OCI-LY7 (cell line): Measurements from ENCODE around the gene MYO9B. TPM values are rescaled to one million over a fixed set of nuclear protein-coding genes. Genes with fewer than 3 reads are reported as not detected.
A peak's percentile ranks its signal among the peaks of the same experiment; 100 is the strongest.

Experiments used
- BruUV-seq: library from RNA; stranded (reverse); fragments of 400-500 nt; replicated peaks from 2 replicates; lab custom pipeline; 2021; lab: Mats Ljungman, UMichigan
- CTCF ChIA-PET: fragments of 300-600 bp; sonication (Branson Sonifier 250); formaldehyde crosslinking; loops from one replicate; lab custom pipeline; 2022; ENCODE audit warnings: antibody characterized with exemption; ENCODE audit not compliant: unreplicated experiment; lab: Charles Lee
- POLR2A ChIA-PET: fragments of 300-600 bp; sonication (Branson Sonifier 250); formaldehyde crosslinking; loops from one replicate; lab custom pipeline; 2022; ENCODE audit warnings: antibody characterized with exemption; lab: Charles Lee
- DNase-seq: peaks from one replicate; pipeline ENCODE4 v3.0.0-alpha.2; 2015; ENCODE audit warnings: low spot score
- H2AFZ ChIP-seq: fragments of 200-600 bp; sonication (generic), shearing (Covaris generic); 2 replicates; pipeline ENCODE4 v1.6.1; 2014; ENCODE audit warnings: mild to moderate bottlenecking, antibody characterized with exemption, low read length, moderate library complexity
- H3K27ac ChIP-seq: fragments of 200-600 bp; sonication (generic); 2 replicates; pipeline ENCODE4 v1.5.1; 2014; ENCODE audit warnings: mixed run types, low read depth, mild to moderate bottlenecking, moderate library complexity, low read length, inconsistent platforms; ENCODE audit not compliant: poor library complexity, severe bottlenecking
- H3K36me3 ChIP-seq: fragments of 200-600 bp; sonication (generic); 2 replicates; pipeline ENCODE4 v1.6.1; 2014; ENCODE audit warnings: mild to moderate bottlenecking, antibody characterized with exemption, low read length, moderate library complexity, mixed read lengths; ENCODE audit not compliant: insufficient read depth
- H3K4me1 ChIP-seq: fragments of 200-600 bp; sonication (generic); 2 replicates; pipeline ENCODE4 v1.5.1; 2014; ENCODE audit warnings: mild to moderate bottlenecking, low read length; ENCODE audit not compliant: insufficient read depth, poor library complexity, severe bottlenecking
- H3K4me2 ChIP-seq: fragments of 200-600 bp; sonication (generic); 2 replicates; pipeline ENCODE4 v1.6.1; 2014; ENCODE audit warnings: mild to moderate bottlenecking, low read length
- H3K4me3 ChIP-seq: fragments of 200-600 bp; sonication (generic); 2 replicates; pipeline ENCODE4 v1.5.1; 2014; ENCODE audit warnings: mild to moderate bottlenecking, low read depth, low read length; ENCODE audit not compliant: poor library complexity, severe bottlenecking
- H3K79me2 ChIP-seq: fragments of 200-600 bp; sonication (generic); 2 replicates; pipeline ENCODE4 v1.6.1; 2016; ENCODE audit warnings: low read depth, mild to moderate bottlenecking, low read length, moderate library complexity, mixed read lengths; ENCODE audit not compliant: insufficient read depth
- H3K9me2 ChIP-seq: fragments of 200-600 bp; sonication (generic); 2 replicates; pipeline ENCODE4 v1.6.1; 2016; ENCODE audit warnings: mild to moderate bottlenecking, low read length, mixed read lengths; ENCODE audit not compliant: insufficient read depth
- H3K9me3 ChIP-seq: fragments of 200-600 bp; sonication (generic); 2 replicates; pipeline ENCODE4 v1.6.1; 2014; ENCODE audit warnings: mild to moderate bottlenecking, mixed run types, low read length, mixed read lengths
- H4K20me1 ChIP-seq: fragments of 200-600 bp; sonication (generic); 2 replicates; pipeline ENCODE4 v1.6.1; 2014; ENCODE audit warnings: mild to moderate bottlenecking, antibody characterized with exemption, low read length, moderate library complexity, mixed read lengths; ENCODE audit not compliant: insufficient read depth
- EZH2phosphoT487 ChIP-seq: fragments of 200-600 bp; sonication (generic); IDR thresholded peaks from 2 replicates; pipeline ENCODE4 v1.6.1; 2018; ENCODE audit warnings: low read depth, borderline replicate concordance, mild to moderate bottlenecking, mixed run types, antibody characterized with exemption, low read length, moderate library complexity, mixed read lengths
- intact Hi-C: fragments of 100-400 bp; cut with micrococcal nuclease; formaldehyde crosslinking; loops from one replicate; pipeline ENCODE4 v1.10.0; 2022; ENCODE audit not compliant: unreplicated experiment
- total RNA-seq, 2 experiments: library from RNA; depleted of rRNA in 1 of 2; stranded (reverse); fragments of >200 nt in 1 of 2; shearing (Covaris generic) in 1 of 2; gene quantifications; 2 replicates each; pipeline ENCODE4 v1.2.3, GENCODE V29; 2014 to 2022
- TF ChIP-seq, protein P1 (sequence below): fragments of 200-600 bp; sonication (generic); conservative IDR thresholded peaks from 2 replicates; pipeline ENCODE4 v1.5.1; 2014; ENCODE audit warnings: mild to moderate bottlenecking, antibody characterized with exemption, low read length, moderate library complexity, mixed read lengths

Gene MYO9B
- total RNA-seq, 2 experiments from 2014 or later, result 74.7 to 150 TPM

DNA sequence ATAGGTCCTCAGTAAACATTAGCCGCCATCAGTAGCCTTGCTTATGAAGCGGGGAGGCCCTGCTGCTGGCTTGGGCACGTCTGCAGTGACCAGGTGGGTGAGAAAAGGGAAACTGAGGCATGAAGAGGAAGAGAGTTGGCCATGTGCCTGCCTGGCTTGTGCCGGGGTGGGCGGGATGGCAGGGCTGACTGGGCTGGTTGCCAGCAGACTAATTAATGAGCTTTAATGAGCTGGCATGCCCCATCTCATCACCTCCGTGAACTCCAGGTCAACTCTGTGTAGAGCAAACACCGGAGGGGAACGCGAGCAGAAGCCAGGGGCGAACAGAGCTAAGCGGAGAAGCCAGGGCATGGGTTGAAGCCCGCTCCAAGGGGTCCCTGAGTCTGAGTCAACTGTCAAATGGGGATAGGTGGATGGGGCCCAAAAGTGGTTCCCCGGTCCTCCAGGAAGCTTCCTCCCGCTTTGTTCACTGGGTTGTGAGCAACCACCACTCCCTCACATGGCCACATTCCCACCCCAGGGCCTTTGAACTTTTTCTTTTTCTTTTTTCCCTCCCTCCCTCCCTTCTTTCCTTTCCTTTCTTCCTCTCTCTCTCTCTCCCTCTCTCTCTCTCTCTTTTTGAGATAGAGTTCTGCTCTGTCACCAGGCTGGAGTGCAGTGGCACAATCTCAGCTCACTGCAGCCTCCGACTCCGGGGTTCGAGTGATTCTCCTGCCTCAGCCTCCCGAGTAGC is 161.4 kb downstream of the MYO9B start:
- peaks cover 31% of the 10 kb centered on the region for H3K4me1 ChIP-seq
- no peak for TF ChIP-seq EZH2phosphoT487
- TF ChIP-seq, protein P1, sequence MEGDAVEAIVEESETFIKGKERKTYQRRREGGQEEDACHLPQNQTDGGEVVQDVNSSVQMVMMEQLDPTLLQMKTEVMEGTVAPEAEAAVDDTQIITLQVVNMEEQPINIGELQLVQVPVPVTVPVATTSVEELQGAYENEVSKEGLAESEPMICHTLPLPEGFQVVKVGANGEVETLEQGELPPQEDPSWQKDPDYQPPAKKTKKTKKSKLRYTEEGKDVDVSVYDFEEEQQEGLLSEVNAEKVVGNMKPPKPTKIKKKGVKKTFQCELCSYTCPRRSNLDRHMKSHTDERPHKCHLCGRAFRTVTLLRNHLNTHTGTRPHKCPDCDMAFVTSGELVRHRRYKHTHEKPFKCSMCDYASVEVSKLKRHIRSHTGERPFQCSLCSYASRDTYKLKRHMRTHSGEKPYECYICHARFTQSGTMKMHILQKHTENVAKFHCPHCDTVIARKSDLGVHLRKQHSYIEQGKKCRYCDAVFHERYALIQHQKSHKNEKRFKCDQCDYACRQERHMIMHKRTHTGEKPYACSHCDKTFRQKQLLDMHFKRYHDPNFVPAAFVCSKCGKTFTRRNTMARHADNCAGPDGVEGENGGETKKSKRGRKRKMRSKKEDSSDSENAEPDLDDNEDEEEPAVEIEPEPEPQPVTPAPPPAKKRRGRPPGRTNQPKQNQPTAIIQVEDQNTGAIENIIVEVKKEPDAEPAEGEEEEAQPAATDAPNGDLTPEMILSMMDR, result no peak
- intact Hi-C loops, result no loop called here
- H3K4me3 ChIP-seq, result no peak overlapping the region
- BruUV-seq, result no TSS peak
- ChIA-PET POLR2A (interaction anchor here (0.5 to 0.7 kb wide), 3 partner anchors 11 to 604 kb away, joined by 3 to 5 read pairs (median 4); no protein-coding TSS in a partner anchor), CTCF (no interaction called here)
- peak overlapping the region; percentile 48 for H3K27ac ChIP-seq
- H2AFZ ChIP-seq, result no peak overlapping the region
- DNase-seq, result no peak
- H3K9me3 ChIP-seq, result no peaks in the 10 kb centered on the region
- peaks cover 12% of the 10 kb centered on the region; the same call in 1 of the 2 replicates for H3K79me2 ChIP-seq
- peak overlapping the region; percentile 51 for H3K4me2 ChIP-seq
- no peaks in the 10 kb centered on the region for H3K9me2 ChIP-seq
- peaks cover 29% of the 10 kb centered on the region; the same call in 1 of the 2 replicates for H3K36me3 ChIP-seq
- H4K20me1 ChIP-seq, result no peaks in the 10 kb centered on the region

DNA sequence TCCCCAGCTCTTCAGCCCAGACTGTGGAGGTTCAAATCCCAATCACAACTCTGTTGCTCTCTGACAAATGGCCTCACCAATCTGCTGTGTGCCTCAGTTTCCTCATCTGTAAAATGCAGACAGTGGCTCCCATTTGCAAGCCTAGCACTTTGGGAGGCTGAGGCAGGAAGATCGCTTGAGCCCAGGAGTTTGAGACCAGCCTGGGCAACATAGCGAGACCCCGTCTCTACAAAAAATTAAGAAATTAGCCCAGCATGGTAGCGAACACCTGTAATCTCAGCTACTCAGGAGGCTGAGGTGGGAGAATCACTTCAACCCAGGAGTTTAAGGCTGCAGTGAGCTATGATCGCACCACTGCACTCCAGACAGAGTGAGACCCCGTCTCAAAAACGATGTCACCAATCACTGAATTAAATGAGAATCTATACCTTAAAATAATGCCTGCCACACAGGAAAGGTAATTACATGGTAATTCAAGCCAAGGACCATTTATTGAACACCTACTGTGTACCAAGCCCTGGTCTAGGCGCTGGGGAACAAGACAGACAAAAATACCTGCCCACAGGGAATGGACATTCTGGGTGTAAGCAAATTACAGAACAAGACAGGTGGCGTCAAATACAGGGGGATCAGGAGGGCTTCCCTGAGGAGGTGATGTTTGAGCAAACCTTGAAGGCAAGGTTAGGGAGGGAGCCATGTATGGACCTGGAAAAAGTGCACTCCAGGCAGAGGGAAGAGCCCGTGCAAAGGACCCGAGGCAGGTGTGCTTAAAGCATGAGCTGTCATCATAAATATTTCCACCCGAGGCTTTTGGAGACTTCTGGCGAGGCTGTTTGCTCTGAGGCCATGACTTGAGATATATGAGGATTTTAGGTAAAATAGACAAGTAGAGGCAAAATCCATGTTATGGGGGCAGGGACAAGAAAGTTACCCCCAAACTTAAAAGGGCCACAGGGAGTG is 162.4 kb downstream of the MYO9B start:
- no peaks in the 10 kb centered on the region for H3K9me3 ChIP-seq
- no TSS peak for BruUV-seq
- no peak for DNase-seq
- H2AFZ ChIP-seq, result no peak overlapping the region
- intact Hi-C loops, result no loop called here
- H3K27ac ChIP-seq, result no peak overlapping the region
- H3K4me3 ChIP-seq, result no peak overlapping the region
- no peaks in the 10 kb centered on the region for H3K9me2 ChIP-seq
- peaks cover 17% of the 10 kb centered on the region; the same call in 1 of the 2 replicates for H3K79me2 ChIP-seq
- no peak for TF ChIP-seq EZH2phosphoT487
- ChIA-PET POLR2A (interaction anchor here (0.5 to 0.7 kb wide), 3 partner anchors 115 to 605 kb away, joined by 3 to 5 read pairs (median 4); no protein-coding TSS in a partner anchor), CTCF (interaction anchor here (0.6 kb wide), 1 partner anchor 44 kb away, joined by 3 read pairs; no protein-coding TSS in a partner anchor)
- peaks cover 22% of the 10 kb centered on the region; the same call in 1 of the 2 replicates for H3K36me3 ChIP-seq
- peaks cover 41% of the 10 kb centered on the region for H3K4me1 ChIP-seq
- H3K4me2 ChIP-seq, result no peak overlapping the region
- no peaks in the 10 kb centered on the region for H4K20me1 ChIP-seq
